Measurements from ENCODE around the gene CALU. TPM values are rescaled to one million over a fixed set of nuclear protein-coding genes. Genes with fewer than 3 reads are reported as not detected.

CALU gene
- total and polyA plus RNA-seq, 8 donors = 8.7 to 46.0 (median 20.8) TPM

DNA sequence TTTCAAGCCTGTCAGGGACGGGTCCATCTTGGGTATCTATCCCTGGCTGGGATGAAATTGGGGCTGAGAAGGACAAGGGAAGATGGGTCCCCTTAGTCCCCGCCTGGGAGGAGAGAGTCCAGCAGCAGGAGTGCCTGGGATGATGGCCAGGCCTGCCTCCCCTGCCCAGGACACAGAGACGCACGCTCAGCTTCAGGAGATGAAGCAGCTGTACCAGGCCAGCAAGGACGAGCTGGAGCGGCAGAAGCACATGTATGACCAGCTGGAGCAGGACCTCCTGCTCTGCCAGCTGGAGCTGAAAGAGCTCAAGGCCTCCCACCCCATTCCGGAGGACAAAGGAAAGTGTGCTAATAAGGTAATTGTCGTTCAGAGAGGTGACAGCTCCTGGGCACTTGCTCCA is 68.0 kb downstream of the CALU start:
- TF ChIP-seq, protein P1, sequence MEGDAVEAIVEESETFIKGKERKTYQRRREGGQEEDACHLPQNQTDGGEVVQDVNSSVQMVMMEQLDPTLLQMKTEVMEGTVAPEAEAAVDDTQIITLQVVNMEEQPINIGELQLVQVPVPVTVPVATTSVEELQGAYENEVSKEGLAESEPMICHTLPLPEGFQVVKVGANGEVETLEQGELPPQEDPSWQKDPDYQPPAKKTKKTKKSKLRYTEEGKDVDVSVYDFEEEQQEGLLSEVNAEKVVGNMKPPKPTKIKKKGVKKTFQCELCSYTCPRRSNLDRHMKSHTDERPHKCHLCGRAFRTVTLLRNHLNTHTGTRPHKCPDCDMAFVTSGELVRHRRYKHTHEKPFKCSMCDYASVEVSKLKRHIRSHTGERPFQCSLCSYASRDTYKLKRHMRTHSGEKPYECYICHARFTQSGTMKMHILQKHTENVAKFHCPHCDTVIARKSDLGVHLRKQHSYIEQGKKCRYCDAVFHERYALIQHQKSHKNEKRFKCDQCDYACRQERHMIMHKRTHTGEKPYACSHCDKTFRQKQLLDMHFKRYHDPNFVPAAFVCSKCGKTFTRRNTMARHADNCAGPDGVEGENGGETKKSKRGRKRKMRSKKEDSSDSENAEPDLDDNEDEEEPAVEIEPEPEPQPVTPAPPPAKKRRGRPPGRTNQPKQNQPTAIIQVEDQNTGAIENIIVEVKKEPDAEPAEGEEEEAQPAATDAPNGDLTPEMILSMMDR (IDR thresholded peaks at IDR 0.05) = no peak
- Histone ChIP-seq H3K4me3 (no peak overlapping the region), H3K4me1 (no peaks in the 10 kb centered on the region), H3K27ac (no peak overlapping the region), H3K9me3 (no peaks in the 10 kb centered on the region), H3K36me3 (no peaks in the 10 kb centered on the region), H3K27me3 (no peaks in the 10 kb centered on the region)
- WGBS, 2 donors = 54 to 60% methylated on average over 8 of the region's 8 CpGs
- no peak for FAIRE-seq
- ATAC-seq = no peak
- intact Hi-C loops (cut with DNase I) = no loop called here
- no peak for DNase-seq

DNA sequence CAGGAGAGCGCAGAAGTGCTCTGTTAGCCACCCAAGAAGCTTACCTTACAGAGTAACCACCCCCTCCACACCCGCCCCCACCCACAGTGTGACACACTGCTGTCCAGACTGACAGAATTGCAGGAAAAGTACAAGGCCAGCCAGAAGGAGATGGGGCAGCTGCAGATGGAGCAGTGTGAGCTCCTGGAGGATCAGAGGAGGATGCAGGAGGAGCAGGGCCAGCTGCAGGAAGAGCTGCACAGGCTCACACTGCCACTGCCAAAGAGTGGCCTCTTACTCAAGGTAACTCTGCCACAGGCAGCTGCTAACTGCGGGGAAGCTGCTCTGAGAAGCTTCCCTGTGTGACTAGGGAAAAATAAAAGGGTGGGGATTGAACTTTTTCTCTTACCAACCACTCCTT is 70.2 kb downstream of the CALU start:
- FAIRE-seq (no peak), ATAC-seq (no peak), DNase-seq (no peak)
- Histone ChIP-seq H3K27me3 (no peaks in the 10 kb centered on the region), H3K4me3 (no peak overlapping the region), H3K9me3 (no peaks in the 10 kb centered on the region), H3K36me3 (no peaks in the 10 kb centered on the region), H3K4me1 (no peaks in the 10 kb centered on the region), H3K27ac (no peak overlapping the region)
- TF ChIP-seq, protein P1 (IDR thresholded peaks at IDR 0.05) = no peak
- intact Hi-C loops (cut with DNase I) = no loop called here
- 84 to 86% methylated on average over 3 of the region's 3 CpGs for WGBS, 2 donors

DNA sequence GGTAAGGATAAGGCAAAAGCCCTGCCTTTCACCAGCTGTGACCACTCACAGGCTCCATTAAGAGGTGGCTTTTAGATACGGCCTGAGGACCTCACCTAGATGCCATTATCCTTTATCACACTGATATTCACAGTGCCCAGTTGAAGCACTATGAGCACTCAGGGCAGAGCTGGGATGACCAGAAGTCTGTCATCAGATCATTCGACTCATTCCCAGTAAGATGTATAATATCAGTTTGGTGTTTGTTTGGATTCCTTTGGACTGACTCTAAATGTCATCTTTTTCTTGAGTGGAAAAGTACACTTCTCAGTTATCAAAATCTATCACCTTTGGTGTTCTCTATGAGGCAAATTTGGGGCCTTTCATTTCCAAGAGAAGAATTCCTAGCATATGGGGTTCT is 71.3 kb downstream of the CALU start:
- Histone ChIP-seq H3K27ac (no peak overlapping the region), H3K9me3 (no peaks in the 10 kb centered on the region), H3K36me3 (no peaks in the 10 kb centered on the region), H3K4me1 (peaks cover 0 to 3% (median 0%) of the 10 kb centered on the region in 3 donors), H3K4me3 (no peak overlapping the region), H3K27me3 (no peaks in the 10 kb centered on the region)
- FAIRE-seq (no peak), ATAC-seq (no peak), DNase-seq (no peak)
- intact Hi-C loops (cut with DNase I) = no loop called here
- TF ChIP-seq, protein P1 (IDR thresholded peaks at IDR 0.05) = no peak
- WGBS, 2 donors = 78 to 87% methylated on average over 2 of the region's 2 CpGs

DNA sequence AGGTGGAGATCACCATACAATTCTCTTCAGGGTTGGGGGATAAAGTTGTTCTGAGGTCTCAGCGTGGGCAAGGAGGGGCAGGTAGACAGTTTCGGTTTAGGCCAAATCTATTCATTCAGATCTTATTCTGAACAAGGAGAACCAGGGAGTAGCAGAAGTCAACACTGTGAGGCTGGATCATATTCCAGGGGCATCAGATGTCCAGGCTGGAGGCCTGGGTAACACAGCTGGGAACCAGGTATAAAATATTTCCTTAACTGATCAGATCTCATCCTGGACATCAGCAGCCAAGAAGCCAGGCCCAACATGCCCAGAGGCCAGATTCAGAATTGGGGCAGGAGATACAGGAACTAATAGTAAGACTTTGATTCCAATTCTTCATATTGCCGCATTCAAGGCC is 71.8 kb downstream of the CALU start:
- 91 to 92% methylated on average over 3 of the region's 3 CpGs for WGBS, 2 donors
- H3K4me1 ChIP-seq = peaks cover 0 to 3% (median 0%) of the 10 kb centered on the region in 3 donors
- intact Hi-C loops (cut with DNase I) = no loop called here
- no peaks in the 10 kb centered on the region for H3K9me3 ChIP-seq
- no peak overlapping the region for H3K27ac ChIP-seq
- ATAC-seq (no peak), FAIRE-seq (no peak), DNase-seq (no peak)
- H3K4me3 ChIP-seq = no peak overlapping the region
- TF ChIP-seq, protein P1 (IDR thresholded peaks at IDR 0.05) = no peak
- no peaks in the 10 kb centered on the region for H3K36me3 ChIP-seq
- no peaks in the 10 kb centered on the region for H3K27me3 ChIP-seq

DNA sequence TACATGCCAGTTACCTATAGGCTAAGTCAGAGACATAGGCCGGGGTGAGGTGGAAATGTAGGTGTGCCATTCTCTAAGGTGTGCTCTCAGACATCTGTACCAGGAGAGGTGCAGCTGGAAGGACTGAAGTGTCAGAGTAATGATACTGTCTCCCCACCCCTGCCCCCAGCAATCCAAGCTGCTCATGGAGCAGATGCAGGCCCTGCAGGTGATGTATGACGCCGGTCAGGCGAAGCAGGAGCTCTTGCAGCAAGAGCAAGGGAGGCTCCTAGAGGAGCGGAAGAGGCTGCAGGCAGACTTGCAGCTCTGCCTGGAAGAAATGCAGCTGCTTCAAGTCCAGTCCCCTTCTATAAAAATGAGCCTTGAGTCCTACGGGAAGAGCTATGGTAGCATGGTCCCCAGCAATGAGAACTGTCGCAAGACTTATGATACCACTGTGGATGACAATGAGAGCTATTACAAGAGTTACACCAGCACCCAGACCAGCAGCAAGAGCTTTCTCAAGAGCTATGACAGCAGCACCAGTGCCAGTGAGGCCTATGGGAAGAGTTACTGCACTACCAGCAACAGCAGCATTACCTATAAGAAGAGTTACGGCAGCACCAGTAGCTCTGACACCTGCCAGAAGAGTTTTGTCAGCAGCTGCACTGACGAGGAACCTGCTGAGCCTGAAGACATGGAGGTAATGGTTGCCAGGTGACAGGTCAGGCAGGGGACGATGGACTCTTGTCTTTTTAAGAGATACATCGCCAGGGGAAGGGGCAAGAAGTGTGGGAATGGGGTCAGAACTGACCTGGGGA is 72.7 kb downstream of the CALU start:
- no peaks in the 10 kb centered on the region for H3K36me3 ChIP-seq
- peaks cover 0 to 3% (median 0%) of the 10 kb centered on the region in 3 donors for H3K4me1 ChIP-seq
- WGBS, 2 donors = 89 to 90% methylated on average over 11 of the region's 11 CpGs
- FAIRE-seq (no peak), DNase-seq (no peak), ATAC-seq (peak in 1 of 4 donors; percentile 6)
- TF ChIP-seq, protein P1 (IDR thresholded peaks at IDR 0.05) = no peak
- no peak overlapping the region for H3K27ac ChIP-seq
- intact Hi-C loops (cut with DNase I) = no loop called here
- no peaks in the 10 kb centered on the region for H3K9me3 ChIP-seq
- H3K4me3 ChIP-seq = no peak overlapping the region
- H3K27me3 ChIP-seq = no peaks in the 10 kb centered on the region
